ENCODE results near the gene CEP85.

Gene CEP85

DNA sequence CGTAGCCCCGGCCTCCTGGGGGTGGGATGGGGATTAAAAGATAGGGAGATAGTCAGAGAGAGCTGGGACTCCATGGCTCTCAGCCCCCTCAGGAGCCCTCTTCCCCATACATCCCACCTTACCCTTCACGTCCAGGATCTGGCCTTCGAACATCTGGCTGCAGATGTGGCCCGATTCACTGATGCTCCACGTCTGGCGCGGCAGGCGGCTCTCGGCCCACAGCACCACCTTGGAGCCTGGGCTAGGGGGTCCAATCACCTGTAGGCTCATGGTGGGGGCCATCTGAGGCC lies 88.0 kb downstream of the CEP85 start:
- H3K4me1 ChIP-seq (ENCODE audit: control insufficient read depth in 5 of 5, insufficient read depth in 5 of 5, low read length in 5 of 5): peaks cover 4 to 31% (median 13%) of the 10 kb centered on the region in 5 donors
- peak overlapping the region in 2 of 5 donors; percentile 3 to 25 for H3K9ac ChIP-seq (ENCODE audit: low read length in 5 of 5)
- H3K27ac ChIP-seq (ENCODE audit: low read depth, low read length): no peak overlapping the region
- no peaks in the 10 kb centered on the region for H3K9me3 ChIP-seq (ENCODE audit: control insufficient read depth in 5 of 5, low read length in 5 of 5)
- peaks cover 0 to 5% (median 0%) of the 10 kb centered on the region in 5 donors for H3K27me3 ChIP-seq (ENCODE audit: control insufficient read depth in 5 of 5, insufficient read depth in 4 of 5, low read length in 5 of 5)
- no peak overlapping the region for H3K4me3 ChIP-seq (ENCODE audit: low read depth in 1 of 5, low read length in 5 of 5)
- no peaks in the 10 kb centered on the region for H3K36me3 ChIP-seq (ENCODE audit: control insufficient read depth in 5 of 5, insufficient read depth in 5 of 5, low read length in 5 of 5)

DNA sequence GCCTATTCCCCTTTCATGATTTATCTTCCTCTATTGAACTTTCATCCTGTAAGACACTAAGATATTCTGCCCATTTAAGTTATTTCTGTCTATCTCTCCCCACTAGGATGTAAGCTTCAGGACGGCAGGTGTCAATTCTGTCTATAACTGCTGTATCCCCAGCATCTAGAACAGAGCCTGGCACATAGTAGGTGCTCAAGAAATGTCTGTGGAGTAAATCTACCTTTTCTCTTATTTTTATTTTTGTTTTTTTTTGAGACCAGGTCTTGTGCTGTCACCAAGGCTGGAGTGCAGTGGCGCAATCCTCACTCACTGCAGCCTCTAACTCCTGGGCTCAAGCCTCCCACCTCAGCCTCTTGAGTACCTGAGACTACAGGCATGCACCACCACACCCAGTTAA lies 89.4 kb downstream of the CEP85 start:
- Histone ChIP-seq H3K27me3 (ENCODE audit: control insufficient read depth in 5 of 5, insufficient read depth in 4 of 5, low read length in 5 of 5) (peaks cover 0 to 5% (median under 1%) of the 10 kb centered on the region in 5 donors), H3K9ac (ENCODE audit: low read length in 5 of 5) (no peak overlapping the region), H3K4me3 (ENCODE audit: low read depth in 1 of 5, low read length in 5 of 5) (no peak overlapping the region), H3K27ac (ENCODE audit: low read depth, low read length) (no peak overlapping the region), H3K36me3 (ENCODE audit: control insufficient read depth in 5 of 5, insufficient read depth in 5 of 5, low read length in 5 of 5) (no peaks in the 10 kb centered on the region), H3K4me1 (ENCODE audit: control insufficient read depth in 5 of 5, insufficient read depth in 5 of 5, low read length in 5 of 5) (peaks cover 4 to 18% (median 8%) of the 10 kb centered on the region in 5 donors), H3K9me3 (ENCODE audit: control insufficient read depth in 5 of 5, low read length in 5 of 5) (no peaks in the 10 kb centered on the region)

DNA sequence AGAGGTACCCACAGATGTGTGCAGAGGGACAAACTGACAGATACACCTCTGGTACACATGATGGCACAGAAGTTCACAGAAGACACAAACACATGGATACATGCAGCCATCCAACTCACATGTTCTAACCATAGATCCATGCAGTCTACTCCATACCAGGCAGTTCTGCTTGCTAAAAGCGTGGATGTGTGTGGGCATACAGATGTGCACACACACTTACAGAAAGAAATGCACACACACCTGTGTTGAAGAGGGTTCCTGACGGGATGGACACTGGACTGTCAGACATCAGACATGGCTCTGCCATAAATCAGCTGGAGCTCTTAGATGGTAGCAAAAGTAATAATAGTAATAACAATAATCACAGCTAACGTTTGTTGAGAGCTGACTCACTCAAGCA lies 90.5 kb downstream of the CEP85 start:
- Histone ChIP-seq H3K9ac (ENCODE audit: low read length in 5 of 5) (no peak overlapping the region), H3K4me3 (ENCODE audit: low read depth in 1 of 5, low read length in 5 of 5) (no peak overlapping the region), H3K4me1 (ENCODE audit: control insufficient read depth in 5 of 5, insufficient read depth in 5 of 5, low read length in 5 of 5) (peaks cover 3 to 12% (median 8%) of the 10 kb centered on the region in 5 donors)

DNA sequence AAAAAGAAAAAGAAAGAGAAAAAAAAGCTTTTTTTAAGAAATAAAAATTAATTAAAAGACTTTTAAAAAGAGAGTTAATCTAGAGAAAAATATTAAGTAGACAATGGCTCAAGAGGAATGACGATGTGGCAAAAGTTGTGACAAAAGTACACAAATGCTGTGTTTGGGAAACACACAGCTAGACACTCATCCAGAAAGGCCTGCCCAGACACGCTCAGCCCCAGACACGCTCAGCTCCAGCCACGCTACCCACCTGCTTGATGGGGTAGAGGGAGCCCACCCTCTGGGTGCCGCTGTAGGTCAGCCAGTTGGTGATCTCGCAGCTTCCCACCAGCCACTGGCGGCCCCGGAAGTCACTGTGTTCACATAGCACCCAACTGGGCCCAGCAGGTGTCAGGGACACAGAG lies 94.0 kb downstream of the CEP85 start:
- no peak overlapping the region for H3K9ac ChIP-seq (ENCODE audit: low read length in 5 of 5)
- H3K27me3 ChIP-seq (ENCODE audit: control insufficient read depth in 5 of 5, insufficient read depth in 4 of 5, low read length in 5 of 5): peaks cover 3 to 10% (median 7%) of the 10 kb centered on the region in 5 donors
- peaks cover 0 to 4% (median 4%) of the 10 kb centered on the region in 5 donors for H3K4me1 ChIP-seq (ENCODE audit: control insufficient read depth in 5 of 5, insufficient read depth in 5 of 5, low read length in 5 of 5)
- H3K4me3 ChIP-seq (ENCODE audit: low read depth in 1 of 5, low read length in 5 of 5): no peak overlapping the region
- no peaks in the 10 kb centered on the region for H3K36me3 ChIP-seq (ENCODE audit: control insufficient read depth in 5 of 5, insufficient read depth in 5 of 5, low read length in 5 of 5)
- H3K27ac ChIP-seq (ENCODE audit: low read depth, low read length): no peak overlapping the region
- no peaks in the 10 kb centered on the region for H3K9me3 ChIP-seq (ENCODE audit: control insufficient read depth in 5 of 5, low read length in 5 of 5)

More for the DNA sequence above, 90.5 kb downstream of the CEP85 start:
- H3K36me3 ChIP-seq (ENCODE audit: control insufficient read depth in 5 of 5, insufficient read depth in 5 of 5, low read length in 5 of 5): no peaks in the 10 kb centered on the region
- H3K27ac ChIP-seq (ENCODE audit: low read depth, low read length): no peak overlapping the region
- H3K27me3 ChIP-seq (ENCODE audit: control insufficient read depth in 5 of 5, insufficient read depth in 4 of 5, low read length in 5 of 5): peaks cover 0 to 5% (median 3%) of the 10 kb centered on the region in 5 donors
- H3K9me3 ChIP-seq (ENCODE audit: control insufficient read depth in 5 of 5, low read length in 5 of 5): no peaks in the 10 kb centered on the region

All from subcutaneous abdominal adipose tissue (tissue), 5 donors.